H1 (cell line): Measurements from ENCODE around the gene FOXQ1. TPM values are rescaled to one million over a fixed set of nuclear protein-coding genes. Genes with fewer than 3 reads are reported as not detected.

Experiments
- CTCF ChIA-PET: fragments of 300-600 bp; sonication (Branson Sonifier 250); formaldehyde crosslinking; loops from one replicate; lab custom pipeline; 2021; ENCODE audit not compliant: partially characterized antibody; lab: Charles Lee
- POLR2A ChIA-PET: fragments of 300-600 bp; sonication (Branson Sonifier 250); formaldehyde crosslinking; loops from one replicate; lab custom pipeline; 2021; ENCODE audit warnings: inconsistent platforms; ENCODE audit not compliant: partially characterized antibody; lab: Charles Lee
- DNase-seq, 2 experiments: peaks; one replicate each; pipeline versions ENCODE4 v3.0.0 to v3.0.0-alpha.2; 2010 to 2022; ENCODE audit warnings: low spot score in 2 of 2, low read depth in 1 of 2, mixed read lengths in 1 of 2
- FAIRE-seq: peaks from 2 replicates; lab custom pipeline; 2011; peaks lifted over from hg19 to GRCh38; lab: Jason Lieb, UNC
- H2AFZ ChIP-seq: 2 replicates; pipeline ENCODE4 v1.8.1; 2012; ENCODE audit warnings: low read length, inconsistent platforms
- H2AK5ac ChIP-seq: 2 replicates; pipeline ENCODE4 v1.6.1; 2013; ENCODE audit warnings: low read depth, low read length
- H2BK120ac ChIP-seq: replicated peaks from 2 replicates; pipeline ENCODE3; 2013; ENCODE audit warnings: low read depth, low read length, inconsistent platforms
- H2BK12ac ChIP-seq: 2 replicates; pipeline ENCODE4 v1.6.1; 2013; ENCODE audit warnings: low read depth, low read length
- H2BK15ac ChIP-seq: 2 replicates; pipeline ENCODE4 v1.6.1; 2013; ENCODE audit warnings: low read length
- H2BK20ac ChIP-seq: 2 replicates; pipeline ENCODE4 v1.6.1; 2013; ENCODE audit warnings: low read length
- H2BK5ac ChIP-seq: 2 replicates; pipeline ENCODE4 v1.6.1; 2013; ENCODE audit warnings: low read depth, low read length
- H3K14ac ChIP-seq: 2 replicates; pipeline ENCODE4 v1.6.1; 2013; ENCODE audit warnings: inconsistent platforms; ENCODE audit not compliant: insufficient read length
- H3K18ac ChIP-seq: 2 replicates; pipeline ENCODE4 v1.6.1; 2013; ENCODE audit warnings: low read length; ENCODE audit errors: extremely low read depth
- H3K23ac ChIP-seq: 2 replicates; pipeline ENCODE4 v1.6.1; 2013; ENCODE audit warnings: inconsistent platforms; ENCODE audit not compliant: insufficient read length
- H3K23me2 ChIP-seq: 2 replicates; pipeline ENCODE4 v1.6.1; 2013; ENCODE audit warnings: low read depth, low read length
- H3K27ac ChIP-seq: 2 replicates; pipeline ENCODE4 v1.6.1; 2011; ENCODE audit warnings: low read depth, low read length, inconsistent platforms
- H3K27me3 ChIP-seq, 4 experiments: replicated peaks in 1 of 4; 1 replicate in 1 of 4; 2 replicates in 3 of 4; pipeline versions ENCODE4 v1.6.1 to v1.8.1; 2011 to 2013; ENCODE audit warnings: low read length in 3 of 4, mild to moderate bottlenecking in 3 of 4, inconsistent platforms in 2 of 4, mixed read lengths in 2 of 4, moderate library complexity in 1 of 4; ENCODE audit not compliant: control insufficient read depth in 3 of 4, insufficient read depth in 3 of 4; ENCODE audit errors: extremely low read depth in 1 of 4
- H3K36me3 ChIP-seq, 4 experiments: 2 replicates each; pipeline versions ENCODE4 v1.6.1 to v1.8.1; 2011 to 2013; ENCODE audit warnings: mild to moderate bottlenecking in 4 of 4, low read length in 3 of 4, moderate library complexity in 2 of 4, control low read depth in 1 of 4, inconsistent platforms in 1 of 4; ENCODE audit not compliant: insufficient read depth in 4 of 4, control insufficient read depth in 2 of 4
- H3K4ac ChIP-seq: replicated peaks from 2 replicates; pipeline ENCODE3; 2013; ENCODE audit warnings: low read length, low read depth, mixed read lengths, inconsistent platforms; ENCODE audit not compliant: insufficient read length
- H3K4me1 ChIP-seq, 4 experiments: replicated peaks in 1 of 4; 1 replicate in 1 of 4; 2 replicates in 3 of 4; pipeline versions ENCODE4 v1.6.1 to v1.8.1; 2011 to 2013; ENCODE audit warnings: low read length in 3 of 4, inconsistent platforms in 2 of 4, mixed read lengths in 1 of 4; ENCODE audit not compliant: insufficient read depth in 4 of 4, control insufficient read depth in 3 of 4
- H3K4me2 ChIP-seq, 2 experiments: 2 replicates each; pipeline versions ENCODE4 v1.6.1 to v1.8.1; 2011 to 2013; ENCODE audit warnings: low read depth in 2 of 2, low read length in 2 of 2, control low read depth in 1 of 2, inconsistent platforms in 1 of 2, mild to moderate bottlenecking in 1 of 2; ENCODE audit not compliant: insufficient read depth in 1 of 2
- H3K4me3 ChIP-seq, 4 experiments: fragments of 200-600, 300-600 bp in 1 of 4; sonication (generic), shearing (Covaris generic), sonication (Bioruptor Twin) in 1 of 4; 2 replicates each; pipeline versions ENCODE4 v1.5.1 to v1.8.1; 2011 to 2016; ENCODE audit warnings: low read length in 4 of 4, low read depth in 3 of 4, control low read depth in 2 of 4, inconsistent platforms in 2 of 4, mild to moderate bottlenecking in 2 of 4, mixed read lengths in 1 of 4, moderate library complexity in 1 of 4; ENCODE audit not compliant: insufficient read depth in 2 of 4; ENCODE audit errors: extremely low read depth in 1 of 4
- H3K56ac ChIP-seq: replicated peaks from 2 replicates; pipeline ENCODE3; 2013; ENCODE audit warnings: low read depth, mild to moderate bottlenecking, mixed read lengths, low read length, inconsistent platforms; ENCODE audit not compliant: insufficient read length
- H3K79me1 ChIP-seq: 2 replicates; pipeline ENCODE4 v1.6.1; 2013; ENCODE audit warnings: low read depth, low read length, control low read depth
- H3K79me2 ChIP-seq, 2 experiments: 2 replicates each; pipeline versions ENCODE4 v1.6.1 to v1.8.1; 2012 to 2013; ENCODE audit warnings: low read length in 2 of 2, mild to moderate bottlenecking in 2 of 2, inconsistent platforms in 1 of 2; ENCODE audit not compliant: insufficient read depth in 2 of 2, control insufficient read depth in 1 of 2
- H3K9ac ChIP-seq, 4 experiments: replicated peaks in 1 of 4; 1 replicate in 1 of 4; 2 replicates in 3 of 4; pipeline versions ENCODE4 v1.6.1 to v1.8.1; 2011 to 2013; ENCODE audit warnings: low read depth in 3 of 4, low read length in 3 of 4, control low read depth in 2 of 4, mild to moderate bottlenecking in 2 of 4, moderate library complexity in 2 of 4, inconsistent platforms in 1 of 4; ENCODE audit errors: extremely low read depth in 1 of 4
- H3K9me3 ChIP-seq, 2 experiments: 2 replicates each; pipeline versions ENCODE4 v1.6.1 to v1.8.1; 2012 to 2013; ENCODE audit warnings: mild to moderate bottlenecking in 2 of 2, moderate library complexity in 2 of 2, control low read depth in 1 of 2, inconsistent platforms in 1 of 2, low read depth in 1 of 2, low read length in 1 of 2, mixed read lengths in 1 of 2; ENCODE audit not compliant: insufficient read depth in 2 of 2
- H4K20me1 ChIP-seq, 2 experiments: replicated peaks in 1 of 2; 2 replicates each; pipeline versions ENCODE3 to v1.8.1; 2011 to 2013; ENCODE audit warnings: inconsistent platforms in 2 of 2, low read length in 2 of 2, mild to moderate bottlenecking in 1 of 2; ENCODE audit not compliant: insufficient read depth in 2 of 2, control insufficient read depth in 1 of 2
- H4K5ac ChIP-seq: 2 replicates; pipeline ENCODE4 v1.6.1; 2013; ENCODE audit warnings: low read length, low read depth, mixed read lengths, inconsistent platforms; ENCODE audit not compliant: insufficient read length
- H4K8ac ChIP-seq: 2 replicates; pipeline ENCODE4 v1.8.0; 2013; ENCODE audit warnings: mild to moderate bottlenecking, moderate library complexity, low read length, inconsistent platforms; ENCODE audit not compliant: insufficient read depth; ENCODE audit errors: extremely low read depth
- H4K91ac ChIP-seq: replicated peaks from 2 replicates; pipeline ENCODE3; 2013; ENCODE audit warnings: low read length, mixed read lengths, inconsistent platforms; ENCODE audit not compliant: insufficient read length
- SP4 ChIP-seq: IDR thresholded peaks from 2 replicates; pipeline ENCODE4 v1.6.1; 2012; ENCODE audit warnings: low read length, inconsistent platforms
- WGBS, 2 experiments: shearing (Covaris generic) in 1 of 2; methylation state at CpG; one replicate each; pipeline versions ENCODE4 v1.1.6 to v1.1.7; 2013 to 2015; ENCODE audit warnings: low lambda C conversion rate in 2 of 2, mixed read lengths in 2 of 2, inconsistent platforms in 1 of 2, low coverage in 1 of 2, missing lambda C conversion rate in 1 of 2; ENCODE audit not compliant: insufficient replicate concordance in 2 of 2, insufficient coverage in 1 of 2, insufficient read length in 1 of 2; ENCODE audit errors: extremely low coverage in 1 of 2, missing lambda C conversion rate in 1 of 2; 5-methylcytosine and 5-hydroxymethylcytosine counted together
- polyA plus RNA-seq, 7 experiments: library from polyadenylated mRNA; depleted of rRNA in 3 of 7; stranded (reverse) in 5 of 7; unstranded in 2 of 7; fragments of >200 nt in 5 of 7; fragments of 200-250 nt in 2 of 7; gene quantifications; 1 replicate in 5 of 7; 2 replicates in 1 of 7; 4 replicates in 1 of 7; pipeline versions ENCODE4 v1.2.1 to v1.2.3, GENCODE V29; 2011 to 2013; ENCODE audit warnings: missing spikeins in 2 of 7, mixed read lengths in 2 of 7
- total RNA-seq: library from RNA; stranded (reverse); fragmentation: NEBNext Ultra II Directional; extraction: Animal tissue kit (Norgen Biotek cat#: 25700); gene quantifications from 2 replicates; pipeline ENCODE4 v1.2.1, GENCODE V29; 2021

FOXQ1 gene
- total and polyA plus RNA-seq, 2 of the 8 experiments (the other 6 are each of a cell fraction or from before 2014, with no cell fraction given), result 0.03 TPM; not detected in 1

DNA sequence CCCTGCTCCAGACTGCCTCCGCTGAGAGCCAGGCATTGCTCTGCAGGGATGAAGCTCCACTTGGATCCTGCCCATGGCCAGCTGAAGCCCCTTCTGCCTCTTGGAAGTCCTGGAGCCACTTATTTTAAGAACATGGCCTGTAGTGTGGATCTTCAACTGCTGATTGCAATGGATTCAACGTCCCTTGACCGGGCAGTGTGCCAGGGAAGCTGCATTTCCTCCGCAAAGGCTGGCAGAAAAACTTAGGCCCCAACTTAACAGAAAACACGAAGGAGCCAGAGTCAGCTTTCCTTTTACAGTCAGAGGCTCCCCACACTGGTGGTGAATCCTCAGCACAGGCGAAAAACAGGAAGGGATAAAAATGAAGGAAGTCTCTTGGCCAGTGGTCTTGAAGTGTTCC, 26.3 kb upstream of the FOXQ1 start:
- TF ChIP-seq SP4, result no peak
- H3K4me1 ChIP-seq, result peaks cover 0 to 2% (median 0%) of the 10 kb centered on the region in 4 experiments; a peak in 2 of 7 replicates
- FAIRE-seq, result no peak
- no peak overlapping the region for H3K56ac ChIP-seq
- H4K91ac ChIP-seq, result no peak overlapping the region
- H3K27me3 ChIP-seq, result no peaks in the 10 kb centered on the region
- WGBS, 2 experiments, result 84% methylated on average over 6 of the region's 6 CpGs; no CpG with 5 or more reads in 1 of the 2 experiments
- H3K4ac ChIP-seq, result no peak overlapping the region
- H2BK120ac ChIP-seq, result no peak overlapping the region
- H4K5ac ChIP-seq, result no peak overlapping the region
- no peak overlapping the region for H2BK5ac ChIP-seq
- no peaks in the 10 kb centered on the region for H3K23me2 ChIP-seq
- H4K8ac ChIP-seq, result no peak overlapping the region
- no peaks in the 10 kb centered on the region for H3K36me3 ChIP-seq
- H3K4me3 ChIP-seq, result no peak overlapping the region
- CTCF ChIA-PET, result interaction anchor here (1.2 to 1.3 kb wide), 2 partner anchors 9 to 45 kb away, joined by 3 to 4 read pairs; no protein-coding TSS in a partner anchor
- no peak overlapping the region for H3K18ac ChIP-seq
- POLR2A ChIA-PET, result no interaction called here
- H3K79me2 ChIP-seq, result no peaks in the 10 kb centered on the region
- H4K20me1 ChIP-seq, result no peaks in the 10 kb centered on the region
- H3K14ac ChIP-seq, result no peak overlapping the region
- no peak overlapping the region for H2AFZ ChIP-seq
- DNase-seq, result no peak
- no peak overlapping the region for H3K4me2 ChIP-seq
- H3K9me3 ChIP-seq, result no peaks in the 10 kb centered on the region
- no peak overlapping the region for H3K27ac ChIP-seq
- no peak overlapping the region for H2BK15ac ChIP-seq
- no peak overlapping the region for H2BK20ac ChIP-seq
- no peak overlapping the region for H3K9ac ChIP-seq
- no peak overlapping the region for H3K23ac ChIP-seq
- H2BK12ac ChIP-seq, result no peak overlapping the region
- no peak overlapping the region for H2AK5ac ChIP-seq
- H3K79me1 ChIP-seq, result no peaks in the 10 kb centered on the region
